Measurements from ENCODE around the gene RARS1. TPM values are rescaled to one million over a fixed set of nuclear protein-coding genes. Genes with fewer than 3 reads are reported as not detected.

Gene RARS1
- total and polyA plus RNA-seq, 2 of the 8 experiments (the other 6 are each of a cell fraction or from before 2014, with no cell fraction given): 30.2 to 108 TPM

DNA sequence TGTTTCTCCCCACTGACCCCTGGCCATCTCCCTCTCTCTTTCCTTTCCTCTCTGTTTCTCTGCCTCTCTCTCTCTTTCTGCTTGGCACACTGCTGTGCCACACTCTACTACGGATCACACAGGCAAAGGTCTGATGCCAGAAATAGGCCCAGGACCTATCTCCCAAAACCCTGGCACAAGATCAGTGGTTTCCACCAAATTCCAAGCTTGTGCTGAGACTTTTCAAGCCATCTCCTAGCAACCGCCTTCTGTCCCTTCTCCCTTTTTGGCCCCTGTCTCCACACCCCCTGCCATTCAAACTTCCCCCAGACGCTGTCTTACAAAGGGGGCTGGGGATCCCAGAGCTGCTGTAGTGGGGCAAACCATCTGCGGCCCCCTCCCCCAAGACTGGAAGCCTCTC lies 38.5 kb upstream of the RARS1 start (continued):
- TF ChIP-seq, protein P1, sequence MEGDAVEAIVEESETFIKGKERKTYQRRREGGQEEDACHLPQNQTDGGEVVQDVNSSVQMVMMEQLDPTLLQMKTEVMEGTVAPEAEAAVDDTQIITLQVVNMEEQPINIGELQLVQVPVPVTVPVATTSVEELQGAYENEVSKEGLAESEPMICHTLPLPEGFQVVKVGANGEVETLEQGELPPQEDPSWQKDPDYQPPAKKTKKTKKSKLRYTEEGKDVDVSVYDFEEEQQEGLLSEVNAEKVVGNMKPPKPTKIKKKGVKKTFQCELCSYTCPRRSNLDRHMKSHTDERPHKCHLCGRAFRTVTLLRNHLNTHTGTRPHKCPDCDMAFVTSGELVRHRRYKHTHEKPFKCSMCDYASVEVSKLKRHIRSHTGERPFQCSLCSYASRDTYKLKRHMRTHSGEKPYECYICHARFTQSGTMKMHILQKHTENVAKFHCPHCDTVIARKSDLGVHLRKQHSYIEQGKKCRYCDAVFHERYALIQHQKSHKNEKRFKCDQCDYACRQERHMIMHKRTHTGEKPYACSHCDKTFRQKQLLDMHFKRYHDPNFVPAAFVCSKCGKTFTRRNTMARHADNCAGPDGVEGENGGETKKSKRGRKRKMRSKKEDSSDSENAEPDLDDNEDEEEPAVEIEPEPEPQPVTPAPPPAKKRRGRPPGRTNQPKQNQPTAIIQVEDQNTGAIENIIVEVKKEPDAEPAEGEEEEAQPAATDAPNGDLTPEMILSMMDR (IDR thresholded peaks at IDR 0.05; ENCODE audit: control extremely low read depth in 1 of 3, insufficient read depth in 1 of 3, low read depth in 1 of 3, low read length in 3 of 3): no peak
